Umbilical cord (tissue), 2 donors: Measurements from ENCODE around the gene SMAD6. TPM values are rescaled to one million over a fixed set of nuclear protein-coding genes. Genes with fewer than 3 reads are reported as not detected.
A peak's percentile ranks its signal among the peaks of the same experiment; 100 is the strongest.

Experiments used
- DNase-seq: peaks from one replicate; pipeline ENCODE4 v3.0.0-alpha.2; 2015; ENCODE audit warnings: low spot score
- total RNA-seq: library from RNA; depleted of rRNA; stranded (reverse); fragments of >200 nt; gene quantifications from one replicate; pipeline ENCODE4 v1.2.3, GENCODE V29; 2014; ENCODE audit warnings: low replicate concordance; ENCODE audit not compliant: insufficient read depth

Gene SMAD6
- total RNA-seq, 1 donor from 2014 or later = 45.5 TPM

DNA sequence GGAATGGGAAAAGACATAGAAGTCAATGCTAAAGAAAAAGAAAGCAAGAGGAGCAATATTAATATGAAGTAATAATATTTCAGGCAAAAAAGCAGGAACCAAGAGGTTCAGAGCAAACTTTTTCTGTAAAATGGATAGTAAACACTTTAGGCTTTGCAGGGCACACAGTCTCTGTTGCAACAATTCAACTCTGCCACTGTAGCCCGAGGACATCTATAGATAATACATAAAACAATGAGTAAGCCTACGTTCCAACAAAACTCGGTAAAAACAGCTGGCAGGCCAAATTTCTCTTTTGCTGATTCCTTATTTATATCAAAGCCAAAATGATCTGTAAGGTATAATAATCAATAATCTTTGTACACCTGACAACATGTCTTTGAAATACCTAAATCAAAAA is 56.8 kb downstream of the SMAD6 start:
- no peak for DNase-seq

DNA sequence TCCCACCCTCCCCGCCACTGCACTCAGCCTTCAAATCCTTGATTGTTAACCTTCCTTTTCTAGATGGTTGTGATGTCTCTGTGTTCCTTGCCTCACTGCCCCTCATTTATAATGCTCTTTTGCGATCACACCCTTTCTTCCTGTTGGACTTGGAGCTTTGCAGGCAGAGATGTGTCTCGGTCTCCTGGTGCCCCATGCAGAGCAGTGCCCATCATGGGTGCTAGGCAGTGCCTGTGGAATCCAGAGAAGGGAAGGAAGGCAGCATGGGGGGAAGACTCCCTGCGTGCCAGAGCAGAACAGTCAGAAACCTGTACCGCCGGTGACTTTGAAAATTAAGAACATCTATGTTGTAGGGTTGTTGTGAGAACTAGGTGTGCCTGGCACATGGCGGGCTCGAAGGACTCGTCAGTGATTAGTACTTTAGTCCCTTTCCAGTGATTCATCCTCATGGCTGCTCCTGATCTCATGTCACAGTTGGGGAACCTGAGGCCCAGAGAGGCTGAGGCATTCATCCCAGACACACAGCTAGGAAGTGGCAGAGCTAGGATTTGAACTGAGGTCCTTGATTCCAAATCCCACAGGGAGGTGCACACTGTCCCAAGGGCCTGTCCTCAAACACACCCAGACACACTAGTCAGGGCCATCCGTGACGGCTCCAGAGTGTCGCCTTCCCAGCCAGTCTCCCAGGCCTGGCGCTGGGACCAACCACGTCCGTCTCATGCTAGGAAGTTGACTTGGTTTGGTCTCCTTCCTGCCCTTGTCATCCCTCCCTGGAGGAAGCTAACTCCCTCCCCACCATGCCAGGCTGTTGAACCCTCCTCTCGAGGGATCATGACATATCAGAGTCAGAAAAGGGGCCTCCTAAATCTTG is 58.3 kb downstream of the SMAD6 start:
- DNase-seq = no peak

DNA sequence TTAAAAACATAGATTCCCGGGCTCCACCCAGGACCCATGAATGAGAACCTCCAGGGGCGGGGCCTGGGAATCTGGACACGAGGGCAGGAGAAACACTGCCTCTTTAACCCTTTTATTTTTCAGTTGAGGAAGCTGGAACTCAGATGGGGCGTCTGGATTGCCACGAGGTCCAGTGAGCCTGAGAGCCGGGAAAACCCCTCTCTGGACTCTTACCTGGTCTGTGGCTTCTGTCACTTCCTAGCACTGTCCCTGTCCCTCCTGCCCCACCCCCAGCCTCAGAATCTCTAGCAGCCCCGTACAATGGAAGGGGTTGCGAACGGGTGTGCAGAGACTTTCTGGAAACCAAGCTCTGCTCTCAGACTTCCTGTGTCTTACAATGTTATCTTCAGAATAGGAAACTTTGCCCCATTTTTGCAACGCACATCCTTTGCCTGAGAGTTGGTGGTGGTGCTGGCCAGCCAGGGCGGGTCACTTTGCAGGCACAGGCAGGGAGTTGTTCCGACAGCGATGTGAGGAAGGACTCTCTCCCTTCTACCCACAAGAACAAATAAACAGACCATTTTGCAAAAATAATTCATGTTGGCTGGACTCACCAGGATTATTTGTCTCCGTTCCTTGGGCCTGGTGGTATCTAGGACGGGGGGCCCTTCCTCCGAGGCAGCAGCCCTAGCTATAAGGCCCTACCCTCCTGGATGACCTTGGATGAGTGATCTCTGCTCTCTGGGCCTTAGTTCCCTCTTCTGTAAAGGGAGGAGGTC is 59.1 kb downstream of the SMAD6 start:
- DNase-seq = peak; percentile 77

DNA sequence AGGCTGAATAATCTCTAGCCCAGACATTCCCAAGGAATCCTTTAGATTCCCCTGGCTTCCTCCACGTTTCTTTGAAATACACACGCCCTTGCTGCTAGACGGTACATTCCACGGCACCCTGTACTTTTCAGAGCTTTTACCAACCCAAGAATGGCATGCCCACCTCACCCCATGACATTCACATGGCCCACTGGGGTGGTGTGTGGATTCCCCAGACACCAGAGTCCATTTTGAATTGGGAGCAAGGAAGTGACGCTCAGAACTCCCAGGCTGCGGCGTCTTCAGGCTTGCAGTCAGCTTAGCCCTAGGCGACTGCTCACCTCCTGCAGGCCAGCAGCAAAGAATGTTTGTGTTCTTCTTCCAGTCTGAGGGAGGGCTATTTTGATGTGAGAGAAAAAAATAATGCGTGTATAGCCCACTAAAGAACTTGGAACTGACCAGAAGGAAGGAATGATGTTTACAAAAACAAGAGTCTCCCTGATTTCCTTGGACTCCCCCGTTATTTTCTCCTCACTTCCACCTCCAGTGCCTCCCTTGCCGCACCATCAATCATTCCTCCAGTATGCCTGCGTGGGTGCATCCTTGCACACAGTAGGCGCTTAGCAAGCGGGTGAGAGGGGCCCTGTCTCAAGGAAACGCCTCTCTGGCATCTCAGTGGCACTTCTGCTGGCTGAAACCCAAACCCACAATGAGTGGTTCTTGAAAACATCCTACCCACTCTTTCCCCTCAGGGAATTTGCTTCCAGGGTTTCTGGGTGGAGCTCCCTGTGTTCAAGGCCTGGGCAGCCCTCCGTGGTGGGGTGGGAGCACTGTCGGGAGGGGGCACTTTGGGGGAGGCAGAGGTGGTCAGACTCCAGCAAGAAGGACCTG is 59.9 kb downstream of the SMAD6 start:
- no peak for DNase-seq

DNA sequence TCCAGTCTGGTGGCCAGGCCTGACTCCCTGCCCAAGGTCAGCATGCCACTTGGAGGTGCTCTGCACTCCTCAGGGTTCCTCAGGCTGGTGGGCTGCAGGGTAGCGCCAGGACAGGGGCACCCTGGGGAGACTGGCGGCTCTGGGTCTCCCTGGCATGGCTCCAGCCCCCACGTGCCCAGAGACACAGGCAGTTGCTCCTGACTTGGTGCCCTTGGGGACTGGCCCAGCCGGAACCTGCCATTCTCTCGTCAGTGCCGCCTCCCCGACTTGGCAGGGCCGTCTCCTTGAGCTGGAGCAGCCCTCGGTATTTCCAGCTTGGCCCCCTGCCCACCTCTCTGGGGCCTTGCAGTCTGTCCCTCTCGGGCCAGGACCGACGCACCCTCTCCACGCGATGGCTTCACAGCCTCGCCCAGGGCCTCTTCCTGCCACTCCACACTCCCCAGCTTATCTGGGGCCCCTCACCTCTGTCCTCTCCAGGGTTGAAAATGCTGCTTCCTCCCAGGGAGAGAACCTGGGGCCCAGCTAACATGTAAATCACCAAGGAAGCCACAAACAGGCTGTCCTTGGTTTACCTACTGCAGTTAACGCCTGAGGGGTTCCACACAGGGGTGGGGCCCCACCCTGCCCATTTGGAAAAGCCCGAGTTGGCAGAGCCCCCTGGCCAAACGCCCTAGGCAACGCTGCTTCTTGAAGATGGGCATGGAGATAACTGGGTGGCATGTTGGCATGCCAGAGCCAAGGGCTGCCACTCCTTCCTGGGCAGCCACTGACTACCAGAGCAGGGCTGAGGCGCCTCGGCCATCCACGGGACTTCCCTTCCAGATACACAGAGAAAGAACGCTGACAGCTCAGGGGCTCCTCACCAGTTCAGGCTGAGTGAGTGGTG is 61.4 kb downstream of the SMAD6 start:
- DNase-seq = peak; percentile 85

DNA sequence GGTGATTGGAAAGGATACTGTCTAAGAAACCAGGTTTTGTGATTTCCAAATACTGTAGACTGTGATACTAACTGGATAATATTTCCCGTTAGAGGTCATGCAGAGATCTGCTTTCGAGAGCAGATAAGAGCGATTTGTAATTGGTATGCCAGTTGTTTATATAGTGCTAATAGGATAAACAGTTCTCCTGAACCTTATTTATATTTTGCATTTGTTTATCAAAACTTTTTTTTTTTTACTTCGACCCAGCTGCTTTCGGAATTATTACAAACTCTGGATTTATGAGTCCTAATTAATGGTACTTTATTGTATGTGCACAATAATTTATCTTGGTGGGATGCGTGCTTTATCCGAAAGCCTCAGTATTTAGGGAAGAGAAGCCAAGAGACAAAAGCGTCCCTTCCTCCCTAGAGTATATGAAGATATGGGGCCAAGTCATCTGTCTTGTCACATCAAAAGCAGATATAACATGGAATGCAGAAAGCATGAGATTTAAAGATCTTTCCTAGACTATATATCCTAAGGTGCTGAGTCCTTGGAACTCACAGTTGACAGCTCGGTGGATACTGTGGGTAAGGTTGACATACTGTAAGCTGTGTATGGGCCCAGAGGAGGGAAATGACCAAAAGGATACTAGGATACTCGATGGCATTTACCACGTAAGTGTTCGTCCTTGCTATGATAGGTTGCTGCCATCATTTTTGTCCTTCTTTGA is 62.2 kb downstream of the SMAD6 start:
- peak; percentile 54 for DNase-seq

DNA sequence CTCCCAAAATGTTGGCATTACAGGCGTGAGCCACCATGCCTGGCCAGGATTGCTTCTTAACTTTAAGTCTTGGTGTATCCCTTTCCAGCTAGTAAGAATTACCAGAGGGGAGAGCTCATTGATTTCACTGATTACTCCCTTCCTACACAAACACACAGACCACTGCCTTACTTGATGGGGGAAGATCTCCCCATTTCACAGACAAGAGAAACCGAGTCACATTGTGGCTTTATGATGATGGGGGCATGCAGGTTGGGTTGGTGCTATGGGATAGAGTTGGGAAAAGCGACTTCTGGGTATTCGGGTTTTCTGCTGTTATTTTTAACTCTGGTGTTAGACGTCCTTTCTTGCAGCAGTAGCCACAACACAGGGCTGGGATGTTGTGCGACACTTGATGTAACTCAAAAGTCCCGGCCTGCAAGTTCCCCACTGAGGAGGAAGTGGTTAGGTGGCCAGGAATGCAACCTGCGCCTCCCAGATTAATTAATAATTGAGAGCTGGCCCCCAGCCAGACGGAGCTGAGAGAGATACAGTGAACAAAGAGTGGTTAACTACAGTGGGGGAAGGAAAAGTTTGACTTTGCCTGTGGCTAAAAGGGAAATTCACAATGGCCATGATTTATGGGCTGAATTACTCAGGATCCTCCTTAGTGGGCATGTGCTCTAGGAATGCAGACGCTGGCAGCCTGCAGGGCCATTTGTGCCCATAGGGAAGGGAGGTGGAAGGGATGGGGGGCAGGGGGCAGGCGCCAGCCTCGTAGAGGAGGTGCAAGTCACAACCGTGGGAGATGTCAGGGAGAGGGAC is 63.6 kb downstream of the SMAD6 start:
- DNase-seq = peak; percentile 82

DNA sequence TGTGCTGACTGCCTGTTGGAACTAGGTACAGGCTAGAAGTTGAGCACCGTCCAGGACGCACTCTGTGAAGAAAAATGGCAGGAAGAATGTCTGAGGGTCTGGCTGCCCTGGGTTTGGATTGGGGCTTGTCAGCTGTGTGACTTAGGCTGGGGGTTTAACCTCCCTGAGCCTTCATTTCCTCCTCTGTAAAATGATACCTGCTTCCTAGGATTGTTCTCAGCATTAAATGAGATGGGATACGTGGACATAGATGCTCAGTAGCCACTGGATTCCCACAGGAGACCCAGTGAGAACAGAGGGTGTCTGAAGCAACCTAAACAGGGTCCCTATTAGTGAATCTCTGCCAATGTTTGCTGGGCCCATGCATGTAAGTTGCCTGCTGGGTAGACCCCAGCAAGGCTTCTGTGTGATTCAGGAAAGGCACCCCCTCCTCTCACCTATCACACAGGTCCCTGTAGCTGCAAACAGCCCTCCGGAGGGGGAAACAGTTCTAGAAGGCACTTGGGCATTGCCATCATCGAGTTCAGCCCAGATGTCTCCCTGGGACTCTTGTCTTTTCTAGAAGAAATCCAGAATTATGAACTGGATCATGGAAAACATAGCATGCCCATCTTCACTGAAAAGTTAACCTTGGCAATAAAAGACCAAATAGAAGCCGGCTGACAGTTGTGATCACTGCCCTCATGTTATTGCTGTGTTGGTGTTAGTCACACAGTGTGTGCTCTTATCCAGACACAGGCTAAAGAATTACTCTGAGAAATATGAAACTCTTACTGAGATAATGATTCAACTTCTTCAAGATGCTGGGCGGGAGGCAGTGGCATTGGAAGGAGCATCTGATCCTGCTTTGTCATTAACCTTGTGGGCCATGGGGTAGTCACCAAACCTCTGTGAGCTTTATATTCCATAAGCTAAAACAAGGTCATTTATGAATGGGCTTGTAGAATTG is 64.5 kb downstream of the SMAD6 start:
- DNase-seq = peak; percentile 53

DNA sequence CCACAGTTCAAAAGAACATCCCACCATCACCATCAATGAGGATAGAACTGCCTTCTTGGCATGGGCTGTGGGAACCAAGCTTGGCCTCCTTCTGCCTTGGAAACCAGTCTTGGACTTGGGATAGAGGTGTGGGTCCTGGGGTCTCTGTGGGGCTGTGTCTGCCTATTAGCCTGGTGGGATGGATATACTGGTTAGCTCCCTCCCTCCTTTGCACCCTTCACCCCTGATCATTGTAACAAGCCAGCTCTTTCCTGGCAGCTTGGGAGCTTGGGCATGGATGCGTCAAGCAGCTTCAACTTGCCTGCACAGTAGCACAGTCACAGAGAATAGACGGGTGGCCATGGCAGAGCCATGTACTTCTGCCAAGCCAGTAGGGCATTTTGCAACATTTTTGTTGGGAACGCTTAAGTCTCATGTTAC is 65.2 kb downstream of the SMAD6 start:
- no peak for DNase-seq

DNA sequence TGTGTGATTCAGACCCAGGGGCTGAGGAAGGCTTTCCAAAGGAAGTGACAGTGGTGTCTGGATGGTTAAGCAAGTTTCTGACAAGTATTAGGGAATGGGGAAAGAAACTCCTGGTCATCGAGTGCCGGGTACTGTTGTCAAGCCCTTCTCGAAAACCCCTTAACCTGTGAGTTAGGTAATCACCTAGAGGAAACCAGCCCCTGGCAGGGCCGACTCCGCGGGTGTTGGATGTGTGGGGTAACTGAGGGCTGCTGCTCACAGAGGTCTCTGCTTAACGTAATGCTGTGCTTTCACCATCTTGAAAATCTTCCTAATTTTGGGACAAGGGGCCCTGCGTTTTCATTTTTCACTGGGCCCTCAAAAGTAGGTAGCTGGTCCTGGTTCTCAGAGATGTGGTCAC is 67.0 kb downstream of the SMAD6 start:
- DNase-seq = no peak

DNA sequence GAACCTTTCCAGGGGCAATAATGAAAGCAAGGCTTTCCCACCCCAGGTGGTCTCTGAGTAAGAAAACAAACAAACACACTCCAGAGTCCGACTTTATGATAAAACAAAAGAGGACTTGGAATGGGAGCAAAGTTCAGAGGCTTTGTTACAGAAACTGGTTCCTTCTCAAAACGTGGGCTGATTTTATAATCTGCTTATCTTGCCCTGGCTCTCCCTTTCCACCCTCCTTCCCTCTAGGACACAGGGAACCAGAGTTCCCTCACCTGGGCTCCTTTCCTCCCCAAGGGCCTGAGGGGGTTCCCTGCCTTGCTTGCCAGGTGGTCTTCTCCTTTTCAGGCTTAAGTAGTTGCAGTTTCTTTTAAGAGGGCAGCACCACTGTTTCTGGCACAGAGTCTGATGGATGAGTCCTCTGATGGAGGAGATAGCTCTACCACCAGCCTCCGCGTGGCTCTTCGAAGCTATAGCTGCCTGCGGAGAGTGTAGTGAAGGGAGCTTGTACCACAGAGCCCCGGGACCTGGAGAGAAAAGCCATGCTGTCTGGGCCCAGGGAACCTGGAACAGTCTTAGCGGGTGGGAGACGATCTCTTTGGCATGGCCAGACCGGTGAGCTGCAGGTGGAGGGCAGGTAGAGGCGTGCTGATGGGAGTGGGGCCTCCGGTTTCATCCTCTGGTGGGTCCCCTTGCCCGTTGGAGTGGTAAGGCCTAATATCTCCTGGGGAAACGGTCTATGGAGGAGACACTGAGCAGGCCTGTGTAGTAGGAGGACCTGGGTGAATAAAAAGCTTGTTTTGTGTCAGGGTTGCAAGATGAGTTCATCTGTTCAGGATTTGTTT is 68.7 kb downstream of the SMAD6 start:
- DNase-seq = no peak

DNA sequence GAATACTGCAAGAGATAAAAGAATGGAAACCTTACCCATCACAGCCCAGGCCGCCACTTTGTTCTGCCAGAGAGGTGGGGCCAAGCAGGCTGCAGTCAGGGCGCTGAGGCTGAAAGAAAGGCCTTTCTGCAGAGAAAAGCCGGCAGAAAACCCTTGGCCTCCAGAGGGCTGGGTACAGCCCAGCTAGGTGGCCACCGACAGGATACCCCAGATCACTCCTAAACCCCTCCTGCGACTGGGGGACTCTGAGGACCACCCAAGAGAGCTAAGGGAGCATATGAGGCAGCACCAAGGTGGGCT is 69.3 kb downstream of the SMAD6 start:
- peak; percentile 89 for DNase-seq

DNA sequence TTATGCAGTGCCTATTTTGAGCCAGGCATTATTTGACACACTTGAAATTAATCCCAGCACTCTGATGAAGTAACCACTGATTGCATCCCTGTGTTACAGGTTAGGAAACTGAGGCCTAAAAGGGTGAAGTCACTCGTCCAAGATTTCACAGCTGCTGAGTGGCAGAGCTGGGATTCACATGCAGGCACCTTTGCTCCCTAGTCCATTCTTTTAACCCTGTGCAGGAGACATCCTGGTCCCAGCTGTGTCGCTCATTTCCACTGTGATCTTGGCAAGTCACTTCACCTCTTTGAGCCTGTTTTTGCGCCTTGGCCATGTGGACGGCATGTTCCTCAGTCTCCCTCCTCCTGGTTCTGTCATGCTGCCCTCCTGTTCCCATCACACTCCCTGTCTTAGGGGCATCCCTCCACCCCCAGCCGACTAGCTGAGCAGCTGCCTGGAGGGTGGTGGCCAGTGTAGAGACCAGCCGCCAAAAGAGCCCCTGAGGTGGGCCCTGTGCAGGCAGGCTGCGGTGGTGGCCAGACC is 70.6 kb downstream of the SMAD6 start:
- no peak for DNase-seq

DNA sequence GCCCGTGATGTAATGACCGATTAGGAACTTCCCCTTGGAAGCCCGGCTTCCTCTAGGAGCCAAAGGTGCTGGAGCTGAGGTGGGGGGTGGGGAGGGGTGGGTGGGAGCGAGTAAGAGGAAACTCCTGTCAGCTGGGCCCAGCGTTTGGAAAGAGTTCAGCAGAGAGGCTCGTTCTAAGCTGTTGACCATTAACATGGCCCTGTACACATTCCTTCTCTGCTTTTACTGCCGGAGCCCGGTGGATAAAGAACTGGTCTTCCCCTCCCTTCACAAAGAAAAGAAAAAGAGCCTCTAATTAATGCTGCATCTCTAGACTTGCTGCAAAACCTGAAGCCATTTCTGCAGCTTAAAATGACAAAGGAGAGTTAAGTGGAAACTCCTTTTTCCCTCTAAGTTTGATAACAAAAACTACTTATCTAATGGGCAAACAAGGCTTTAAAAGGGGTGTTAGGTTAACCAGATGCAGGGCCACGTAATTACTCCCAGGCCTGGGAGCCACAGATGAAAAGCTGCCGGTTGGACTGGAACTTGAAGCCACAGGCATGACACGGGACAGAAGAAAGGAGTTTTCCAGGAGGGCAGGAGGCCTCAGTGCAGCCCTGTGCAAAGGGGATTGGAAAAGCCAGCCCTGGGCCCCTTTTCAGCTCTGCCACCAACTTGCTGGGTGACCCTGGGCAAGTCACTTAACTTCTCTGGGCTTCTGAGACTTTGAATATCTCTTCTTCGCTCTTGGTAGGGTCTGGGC is 71.3 kb downstream of the SMAD6 start:
- DNase-seq = peak; percentile 84

DNA sequence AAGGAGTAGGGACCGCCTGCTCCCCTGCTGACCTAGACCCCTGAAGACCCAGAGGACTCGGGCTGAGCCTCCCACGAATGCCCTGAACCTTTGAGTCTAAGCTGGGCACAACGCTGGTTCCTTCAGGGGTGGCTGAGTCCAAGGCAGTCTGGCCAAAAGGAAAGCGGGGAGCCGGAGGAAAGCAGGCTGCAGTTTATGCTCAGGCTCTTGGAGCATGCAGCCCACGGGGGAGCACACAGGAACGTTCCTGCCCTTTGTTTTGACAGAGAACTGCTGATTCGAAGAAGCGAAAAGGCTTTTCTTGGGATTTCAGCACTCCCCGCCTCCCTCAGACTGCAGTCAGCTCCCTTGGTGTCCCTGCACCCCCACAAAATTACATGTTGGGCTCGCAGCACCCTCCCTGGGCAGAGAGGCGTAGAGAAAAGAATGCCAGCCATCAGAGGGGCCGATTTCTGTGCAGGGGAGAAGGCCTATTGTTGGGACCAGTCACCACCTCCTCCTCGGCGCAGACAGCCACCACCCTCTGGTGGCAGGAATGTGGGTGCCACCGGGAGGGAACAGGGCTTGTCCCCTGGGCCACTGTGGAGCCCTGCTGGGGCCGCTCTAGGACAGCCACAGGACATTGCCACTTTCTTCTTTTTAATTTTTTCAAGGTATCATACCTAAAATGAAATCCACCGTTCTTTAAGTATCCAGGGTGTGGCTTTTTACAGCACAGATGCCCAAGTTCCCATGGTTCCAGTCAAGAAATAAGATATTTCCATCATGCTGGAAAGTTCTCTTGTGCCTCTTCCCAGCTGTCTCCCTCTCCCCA is 72.2 kb downstream of the SMAD6 start:
- peak; percentile 85 for DNase-seq
